Gastrocnemius medialis (tissue), 4 donors: ENCODE data around the gene FLT1. TPM values are rescaled to one million over a fixed set of nuclear protein-coding genes. Genes with fewer than 3 reads are reported as not detected.

Experiments used
- ATAC-seq, 2 donors: fragments of 150-250 bp; one replicate each; pipeline ENCODE4 v1.9.1; 2016
- DNase-seq, 2 donors: peaks; one replicate each; pipeline ENCODE4 v3.0.0-alpha.2; 2019
- H3K27ac ChIP-seq, 4 donors: fragments of 200-600 bp; sonication (generic); 1 replicate in 1 of 4; 2 replicates in 3 of 4; pipeline ENCODE4 v1.5.1; 2016 to 2018; ENCODE audit warnings: mild to moderate bottlenecking in 2 of 4, moderate library complexity in 1 of 4
- H3K27me3 ChIP-seq, 3 donors: fragments of 200-600 bp; sonication (generic) in 2 of 3; 1 replicate in 1 of 3; 2 replicates in 2 of 3; pipeline versions ENCODE4 v1.5.1 to v1.6.0; 2016 to 2019; ENCODE audit warnings: mild to moderate bottlenecking in 1 of 3, moderate library complexity in 1 of 3
- H3K36me3 ChIP-seq, 2 donors: fragments of 200-600 bp; sonication (generic) in 1 of 2; one replicate each; pipeline ENCODE4 v1.5.1; 2017 to 2018
- H3K4me1 ChIP-seq, 2 donors: fragments of 200-600 bp; sonication (generic) in 1 of 2; one replicate each; pipeline ENCODE4 v1.5.1; 2016 to 2017; ENCODE audit warnings: mild to moderate bottlenecking in 2 of 2
- H3K4me3 ChIP-seq, 4 donors: fragments of 200-600 bp; sonication (generic) in 3 of 4; 1 replicate in 1 of 4; 2 replicates in 3 of 4; pipeline ENCODE4 v1.5.1; 2016 to 2019; ENCODE audit warnings: mild to moderate bottlenecking in 2 of 4
- H3K9me3 ChIP-seq, 3 donors: fragments of 200-600 bp; sonication (generic) in 2 of 3; 1 replicate in 1 of 3; 2 replicates in 2 of 3; pipeline ENCODE4 v1.5.1; 2016 to 2019
- POLR2A ChIP-seq, 2 donors: fragments of 450-650 bp; IDR thresholded peaks; one replicate each; pipeline ENCODE4 v1.6.1; 2017; ENCODE audit warnings: antibody characterized with exemption in 2 of 2, mild to moderate bottlenecking in 2 of 2, moderate library complexity in 2 of 2
- in situ Hi-C, 4 donors: fragments of 200-750 bp; cut with MboI; loops; one replicate each; pipeline versions ENCODE4 v1.15.0 to v1.8.0; 2017; ENCODE audit warnings: low sequenced_read_pairs in 4 of 4
- intact Hi-C: fragments of 100-400 bp; cut with DNase I; formaldehyde crosslinking; loops from one replicate; pipeline ENCODE4 v1.15.1; 2023; ENCODE audit warnings: low total_unique reads
- total RNA-seq, 4 donors: library from RNA; depleted of rRNA; stranded (reverse); fragments of >200 nt; gene quantifications; one replicate each; pipeline versions ENCODE4 v1.1.0 to v1.2.3, GENCODE V29; 2016
- TF ChIP-seq, protein P1 (sequence below), 5 experiments: fragments of 450-650 bp in 3 of 5; fragments of 200-600 bp in 2 of 5; sonication (generic) in 2 of 5; IDR thresholded peaks in 4 of 5; conservative IDR thresholded peaks in 1 of 5; 1 replicate in 4 of 5; 2 replicates in 1 of 5; pipeline ENCODE4 v1.5.1; 2016 to 2019; ENCODE audit warnings: antibody characterized with exemption in 5 of 5, mild to moderate bottlenecking in 3 of 5, moderate library complexity in 3 of 5

Gene FLT1
- total RNA-seq, 4 donors from 2014 or later: 20.7 to 42.9 (median 29.5) TPM

DNA sequence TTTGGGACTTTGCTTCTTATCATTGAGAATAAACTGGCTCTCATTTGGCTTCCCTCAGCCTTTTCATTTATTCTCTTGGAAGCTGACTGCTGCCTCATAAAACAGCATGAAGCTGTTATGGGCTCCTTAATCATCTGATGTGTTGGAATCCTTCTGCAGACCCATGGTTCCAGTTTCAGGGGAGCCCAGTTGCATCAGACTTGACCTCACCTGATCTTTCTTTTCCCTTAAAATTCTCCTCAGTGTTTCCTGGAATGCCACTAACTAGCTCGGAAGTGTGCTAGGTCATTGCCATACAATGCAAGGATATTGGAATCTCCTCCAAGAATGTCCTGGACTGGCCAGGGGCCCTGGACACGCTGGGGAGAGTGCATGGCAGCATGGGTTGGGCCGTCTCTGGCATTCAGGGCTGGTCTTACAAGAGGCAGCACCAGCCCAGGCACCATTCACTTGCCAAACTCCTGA is 158.7 kb downstream of the FLT1 start:
- in situ Hi-C loops (loop anchor here in 1 of 4 donors (25.0 kb wide), 1 partner anchor 451 kb away; no protein-coding TSS in a partner anchor), intact Hi-C loops (no loop called here)
- ATAC-seq (peak; percentile 35 to 74), DNase-seq (no peak)
- Histone ChIP-seq H3K4me3 (no peak overlapping the region), H3K27ac (peak overlapping the region in 2 of 4 donors; percentile 31 to 54), H3K36me3 (no peaks in the 10 kb centered on the region), H3K9me3 (no peaks in the 10 kb centered on the region), H3K4me1 (peaks cover 11 to 13% of the 10 kb centered on the region in 2 donors), H3K27me3 (no peaks in the 10 kb centered on the region)
- TF ChIP-seq, protein P1, sequence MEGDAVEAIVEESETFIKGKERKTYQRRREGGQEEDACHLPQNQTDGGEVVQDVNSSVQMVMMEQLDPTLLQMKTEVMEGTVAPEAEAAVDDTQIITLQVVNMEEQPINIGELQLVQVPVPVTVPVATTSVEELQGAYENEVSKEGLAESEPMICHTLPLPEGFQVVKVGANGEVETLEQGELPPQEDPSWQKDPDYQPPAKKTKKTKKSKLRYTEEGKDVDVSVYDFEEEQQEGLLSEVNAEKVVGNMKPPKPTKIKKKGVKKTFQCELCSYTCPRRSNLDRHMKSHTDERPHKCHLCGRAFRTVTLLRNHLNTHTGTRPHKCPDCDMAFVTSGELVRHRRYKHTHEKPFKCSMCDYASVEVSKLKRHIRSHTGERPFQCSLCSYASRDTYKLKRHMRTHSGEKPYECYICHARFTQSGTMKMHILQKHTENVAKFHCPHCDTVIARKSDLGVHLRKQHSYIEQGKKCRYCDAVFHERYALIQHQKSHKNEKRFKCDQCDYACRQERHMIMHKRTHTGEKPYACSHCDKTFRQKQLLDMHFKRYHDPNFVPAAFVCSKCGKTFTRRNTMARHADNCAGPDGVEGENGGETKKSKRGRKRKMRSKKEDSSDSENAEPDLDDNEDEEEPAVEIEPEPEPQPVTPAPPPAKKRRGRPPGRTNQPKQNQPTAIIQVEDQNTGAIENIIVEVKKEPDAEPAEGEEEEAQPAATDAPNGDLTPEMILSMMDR (IDR thresholded peaks at IDR 0.05 in 4 of 5, conservative IDR thresholded peaks at IDR 0.05 in 1 of 5): no peak
- no peak for TF ChIP-seq POLR2A (IDR thresholded peaks at IDR 0.05)

- peaks cover 5 to 12% of the 10 kb centered on the region in 2 donors for H3K4me1 ChIP-seq
- ATAC-seq: no peak
- H3K27ac ChIP-seq: peak overlapping the region in 3 of 4 donors; percentile 3 to 34 (median 24)
- no peaks in the 10 kb centered on the region for H3K36me3 ChIP-seq
- TF ChIP-seq POLR2A (IDR thresholded peaks at IDR 0.05): no peak
- TF ChIP-seq, protein P1 (IDR thresholded peaks at IDR 0.05 in 4 of 5, conservative IDR thresholded peaks at IDR 0.05 in 1 of 5): no peak
- intact Hi-C loops: no loop called here
- no peaks in the 10 kb centered on the region for H3K27me3 ChIP-seq
- no peak overlapping the region for H3K4me3 ChIP-seq
- in situ Hi-C loops: loop anchor here in 1 of 4 donors (25.0 kb wide), 1 partner anchor 454 kb away; no protein-coding TSS in a partner anchor
- H3K9me3 ChIP-seq: no peaks in the 10 kb centered on the region
- no peak for DNase-seq
Observed at GRCh38 chr13:28333204-28333881, 161.6 kb downstream of the FLT1 start.

DNA sequence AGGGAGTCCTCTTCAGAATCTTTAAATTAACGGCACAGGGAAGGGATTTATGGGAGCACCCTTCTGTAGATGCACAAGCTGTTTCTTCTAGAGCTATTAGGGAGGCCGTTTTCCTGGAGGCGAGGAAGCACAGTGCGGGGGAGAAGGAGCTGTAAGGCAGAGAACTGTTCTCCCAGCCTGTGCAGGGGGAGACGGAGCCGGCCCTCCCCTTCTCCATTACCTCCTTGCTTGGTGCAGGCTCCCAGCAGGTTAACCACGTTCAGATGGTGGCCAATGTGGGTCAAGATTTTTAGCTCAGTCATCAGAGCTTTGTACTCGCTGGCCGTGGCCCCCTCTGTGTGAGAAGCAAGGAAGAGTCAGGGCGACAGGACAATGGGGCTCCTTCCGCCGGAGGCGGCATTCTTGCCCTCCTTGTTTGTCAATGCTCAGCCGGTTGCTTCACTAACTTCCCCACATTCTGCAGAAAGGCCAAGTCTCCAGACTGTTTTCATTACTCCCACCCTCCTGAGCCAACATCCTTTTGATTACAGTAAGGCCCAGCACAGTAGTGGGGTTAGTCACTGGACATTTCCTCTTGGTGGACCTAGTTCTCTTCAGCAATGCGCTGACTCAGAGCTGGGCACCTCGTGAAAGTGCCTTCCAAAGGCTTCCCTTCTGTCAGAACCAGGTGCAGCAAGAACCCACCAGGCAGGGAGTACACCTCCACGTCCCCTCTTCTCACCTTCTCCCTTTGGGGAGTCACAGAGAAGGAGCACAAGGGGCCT is 165.4 kb downstream of the FLT1 start:
- no peak for DNase-seq
- in situ Hi-C loops: loop anchor here in 3 of 4 donors (10.0 to 25.0 kb wide), 3 partner anchors 305 to 465 kb away; no protein-coding TSS in a partner anchor

DNA sequence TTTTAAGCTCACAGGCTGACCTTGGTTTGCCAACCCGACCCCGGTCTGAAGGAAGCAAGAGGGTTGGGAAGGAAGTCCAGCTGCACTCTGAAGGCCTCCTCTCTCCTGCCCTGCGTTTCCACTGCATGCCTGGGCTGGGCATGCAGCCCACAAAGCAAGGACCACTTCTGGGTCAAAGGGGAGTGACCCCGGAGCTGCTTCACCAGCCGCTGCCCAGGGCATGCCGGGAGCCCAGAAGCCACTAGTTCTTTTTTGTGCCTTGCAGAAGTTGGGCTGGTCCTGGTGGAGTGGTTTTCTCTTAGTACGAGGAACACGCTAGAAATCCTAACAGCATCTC is 166.7 kb downstream of the FLT1 start:
- no peak overlapping the region for H3K4me3 ChIP-seq
- in situ Hi-C loops: loop anchor here in 3 of 4 donors (10.0 to 25.0 kb wide), 3 partner anchors 307 to 467 kb away; no protein-coding TSS in a partner anchor
- no peaks in the 10 kb centered on the region for H3K36me3 ChIP-seq
- intact Hi-C loops: loop anchor here (5.0 kb wide), 1 partner anchor 164 kb away; no protein-coding TSS in a partner anchor
- peaks cover 0 to 4% of the 10 kb centered on the region in 2 donors for H3K4me1 ChIP-seq
- no peak overlapping the region for H3K27ac ChIP-seq
- no peak for TF ChIP-seq POLR2A (IDR thresholded peaks at IDR 0.05)
- TF ChIP-seq, protein P1 (IDR thresholded peaks at IDR 0.05 in 4 of 5, conservative IDR thresholded peaks at IDR 0.05 in 1 of 5): no peak
- no peaks in the 10 kb centered on the region for H3K9me3 ChIP-seq
- no peaks in the 10 kb centered on the region for H3K27me3 ChIP-seq
- no peak for ATAC-seq
- no peak for DNase-seq

More for the DNA sequence above, 165.4 kb downstream of the FLT1 start:
- Histone ChIP-seq H3K4me1 (peaks cover 0 to 4% of the 10 kb centered on the region in 2 donors), H3K9me3 (no peaks in the 10 kb centered on the region), H3K27me3 (no peaks in the 10 kb centered on the region), H3K36me3 (no peaks in the 10 kb centered on the region), H3K27ac (no peak overlapping the region), H3K4me3 (no peak overlapping the region)
- no peak for ATAC-seq
- intact Hi-C loops: loop anchor here (5.0 kb wide), 1 partner anchor 163 kb away; no protein-coding TSS in a partner anchor
- TF ChIP-seq POLR2A (IDR thresholded peaks at IDR 0.05): no peak
- TF ChIP-seq, protein P1 (IDR thresholded peaks at IDR 0.05 in 4 of 5, conservative IDR thresholded peaks at IDR 0.05 in 1 of 5): no peak
